CD4-positive, alpha-beta T cell treated with Interleukin-12 subunit alpha and Interleukin-12 subunit beta, for 1 hour (primary cell): Measurements from ENCODE around the gene C1RL.
"Not testable (repeated sequence)": the region's sequence is repeated elsewhere in the genome, so short reads cannot be mapped to it uniquely, and the experiment has no call there.

Experiments used
- DNase-seq: peaks from one replicate; pipeline ENCODE4 v3.0.0-alpha.2; 2020

C1RL gene

DNA sequence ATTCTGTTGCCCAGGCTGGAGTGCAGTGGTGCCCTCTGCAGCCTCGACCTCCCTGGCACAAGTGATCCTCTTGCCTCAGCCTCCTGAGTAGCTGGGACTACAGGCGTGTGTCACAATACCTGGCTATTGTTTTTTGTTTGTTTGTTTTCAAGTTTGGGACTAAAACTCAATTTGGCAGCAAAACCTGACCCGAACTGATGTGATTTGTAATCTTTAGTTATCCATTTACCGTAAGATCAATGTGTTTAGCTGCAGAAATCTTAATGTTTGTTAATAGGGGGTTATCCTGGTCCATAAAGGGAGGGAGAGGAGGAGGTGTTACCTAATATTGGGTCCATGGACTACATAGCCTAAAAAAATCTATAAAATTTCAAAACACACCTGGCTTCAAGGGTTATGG, 49.2 kb downstream of the C1RL start:
- no peak for DNase-seq

DNA sequence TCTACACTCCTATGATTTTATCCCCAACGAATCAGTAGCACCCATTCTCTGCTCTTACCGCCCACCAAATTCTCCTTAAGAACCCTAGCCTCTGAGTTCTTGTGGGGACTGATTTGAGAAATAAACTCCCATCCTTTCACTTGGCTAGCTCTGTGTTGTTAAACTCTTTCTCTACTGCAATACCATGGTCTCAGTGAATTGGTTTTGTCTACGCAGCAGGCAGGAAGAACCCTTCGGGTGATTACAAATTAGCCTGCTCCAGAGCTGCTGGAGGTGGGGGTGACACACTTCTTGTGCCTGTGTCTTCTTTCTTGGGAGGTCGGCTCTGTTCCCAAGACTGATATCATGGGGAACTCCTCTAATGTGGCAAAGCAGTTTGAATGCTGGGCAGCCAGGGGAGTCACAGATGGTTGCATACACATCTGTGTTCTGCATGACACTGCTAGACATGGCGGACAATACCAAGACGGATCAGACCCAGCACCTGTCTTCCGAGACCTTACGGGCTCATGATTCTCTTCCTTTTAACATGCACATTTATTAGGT, 50.1 kb downstream of the C1RL start:
- DNase-seq = no peak

DNA sequence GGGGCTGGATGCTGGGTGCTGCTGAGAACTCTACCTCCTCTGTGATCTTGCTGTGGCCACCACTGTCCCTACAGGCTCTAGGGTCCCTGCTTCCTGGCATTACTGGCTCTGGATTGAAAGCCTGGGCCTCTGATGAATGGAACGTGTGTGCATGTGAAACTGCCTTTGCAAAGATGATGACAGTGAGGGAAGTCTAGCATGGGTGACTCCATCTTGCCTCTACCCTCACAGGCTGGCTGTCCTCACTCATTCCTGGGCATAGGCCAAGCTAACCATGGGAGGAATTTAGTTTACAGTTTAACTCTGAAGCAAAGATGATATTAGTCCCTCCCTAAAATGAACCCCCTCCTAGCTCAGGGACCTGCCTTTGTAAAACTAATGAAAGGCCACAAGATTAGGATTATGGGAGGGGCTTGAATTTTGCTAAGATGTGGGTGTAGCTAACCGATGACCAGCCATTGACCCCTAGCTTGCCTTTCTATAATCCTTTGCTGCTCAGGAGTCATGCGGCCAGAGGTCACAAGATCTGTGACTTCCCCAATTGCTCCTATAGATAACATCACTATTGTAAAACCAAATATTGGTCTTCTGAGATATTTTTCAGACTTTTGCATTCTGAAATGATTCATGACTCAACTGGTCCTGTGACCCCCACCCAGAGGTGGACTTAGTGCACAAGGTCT, 50.7 kb downstream of the C1RL start:
- no peak for DNase-seq

DNA sequence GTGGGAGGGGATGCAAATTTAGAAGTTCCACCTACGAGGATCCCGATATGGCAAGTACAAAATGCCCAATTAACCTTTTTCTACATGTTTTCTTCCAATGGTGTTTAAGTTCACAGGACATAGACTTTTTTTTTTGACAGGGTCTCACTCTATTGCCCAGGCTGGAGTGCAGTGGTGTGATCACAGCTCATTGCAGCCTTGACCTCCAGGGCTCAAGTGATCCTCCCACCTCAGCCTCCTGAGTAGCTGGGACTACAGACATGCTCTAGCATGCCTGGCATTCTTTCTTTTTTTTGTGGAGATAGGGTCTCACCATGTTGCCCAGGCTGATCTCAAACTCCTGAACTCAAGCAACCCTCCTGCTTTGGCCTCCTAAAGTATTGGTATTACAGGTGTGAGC, 53.3 kb downstream of the C1RL start:
- not testable (repeated sequence) for DNase-seq

DNA sequence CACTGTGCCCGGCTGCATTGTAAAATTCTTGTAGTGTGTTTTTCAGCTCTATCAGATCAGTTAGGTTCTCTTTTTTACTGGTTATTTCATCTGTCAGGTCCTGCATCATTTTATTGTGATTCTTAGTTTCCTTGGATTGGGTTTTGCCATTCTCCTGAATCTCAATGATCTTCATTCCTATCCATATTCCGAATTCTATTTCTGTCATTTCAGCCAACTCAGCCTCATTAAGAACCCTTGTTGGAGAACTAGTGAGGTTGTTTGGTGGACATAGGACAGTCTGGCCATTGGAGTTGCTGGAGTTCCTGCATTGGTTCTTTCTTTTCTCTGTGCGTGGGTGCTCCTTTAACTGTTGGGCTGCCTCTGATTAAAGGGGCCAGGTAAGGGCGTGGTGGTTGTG, 54.1 kb downstream of the C1RL start:
- no peak for DNase-seq

DNA sequence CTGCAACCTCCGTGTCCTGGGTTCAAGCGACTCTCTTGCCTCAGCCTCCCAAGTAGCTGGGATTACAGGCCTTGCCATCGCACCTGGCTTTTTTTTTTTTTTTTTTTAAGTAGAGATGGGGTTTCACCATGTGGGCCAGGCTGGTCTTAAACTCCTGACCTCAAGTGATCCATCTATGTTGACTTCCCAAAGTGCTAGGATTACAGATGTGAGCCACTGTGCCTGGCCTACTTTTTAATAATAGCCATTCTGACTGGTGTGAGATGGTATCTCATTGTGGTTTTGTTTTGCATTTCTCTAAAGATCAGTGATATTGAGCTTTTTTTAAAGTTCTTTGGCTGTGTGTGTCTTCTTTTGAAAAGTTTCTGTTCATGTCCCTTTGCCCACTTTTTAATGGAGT, 59.0 kb downstream of the C1RL start:
- not testable (repeated sequence) for DNase-seq

DNA sequence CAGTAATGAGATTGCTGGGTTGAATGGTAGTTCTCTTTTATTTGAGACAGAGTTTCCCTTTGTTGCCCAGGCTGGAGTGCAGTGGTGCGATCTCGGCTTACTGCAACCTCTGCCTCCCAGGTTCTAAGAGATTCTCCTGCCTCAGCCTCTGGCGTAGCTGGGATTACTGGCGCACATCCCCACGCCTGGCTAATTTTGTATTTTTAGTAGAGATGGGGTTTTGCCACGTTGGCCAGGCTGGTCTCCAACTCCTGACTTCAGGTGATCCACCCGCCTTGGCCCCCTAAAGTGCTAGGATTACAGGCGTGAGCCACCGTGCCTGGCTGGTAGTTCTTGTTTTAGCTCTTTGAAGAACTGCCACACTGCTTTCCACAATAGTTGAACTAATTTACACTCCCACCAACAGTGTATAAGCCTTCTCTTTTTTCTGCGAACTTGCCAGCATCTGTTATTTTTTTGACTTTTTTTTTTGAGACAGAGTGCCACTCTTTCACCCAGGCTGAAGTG, 59.5 kb downstream of the C1RL start:
- not testable (repeated sequence) for DNase-seq

DNA sequence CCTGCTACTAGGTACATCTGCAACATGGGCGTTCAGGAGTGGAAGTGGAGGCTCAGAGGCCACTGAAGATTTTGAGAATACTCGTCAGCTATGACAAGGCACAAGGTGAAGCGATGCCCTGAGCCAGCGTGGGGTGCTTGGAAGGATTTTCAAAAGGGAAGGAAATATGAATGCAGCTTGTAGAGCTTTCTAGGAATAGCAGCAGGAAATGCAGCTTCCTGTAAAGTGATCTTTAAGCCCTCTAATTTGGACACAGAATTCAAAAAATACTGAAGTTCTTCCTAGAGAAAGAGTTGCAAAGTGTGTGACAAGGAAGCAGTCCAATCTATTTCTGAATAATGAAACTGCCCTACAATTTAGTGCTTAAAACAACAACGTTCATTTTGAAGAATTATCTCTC, 61.7 kb downstream of the C1RL start:
- no peak for DNase-seq

DNA sequence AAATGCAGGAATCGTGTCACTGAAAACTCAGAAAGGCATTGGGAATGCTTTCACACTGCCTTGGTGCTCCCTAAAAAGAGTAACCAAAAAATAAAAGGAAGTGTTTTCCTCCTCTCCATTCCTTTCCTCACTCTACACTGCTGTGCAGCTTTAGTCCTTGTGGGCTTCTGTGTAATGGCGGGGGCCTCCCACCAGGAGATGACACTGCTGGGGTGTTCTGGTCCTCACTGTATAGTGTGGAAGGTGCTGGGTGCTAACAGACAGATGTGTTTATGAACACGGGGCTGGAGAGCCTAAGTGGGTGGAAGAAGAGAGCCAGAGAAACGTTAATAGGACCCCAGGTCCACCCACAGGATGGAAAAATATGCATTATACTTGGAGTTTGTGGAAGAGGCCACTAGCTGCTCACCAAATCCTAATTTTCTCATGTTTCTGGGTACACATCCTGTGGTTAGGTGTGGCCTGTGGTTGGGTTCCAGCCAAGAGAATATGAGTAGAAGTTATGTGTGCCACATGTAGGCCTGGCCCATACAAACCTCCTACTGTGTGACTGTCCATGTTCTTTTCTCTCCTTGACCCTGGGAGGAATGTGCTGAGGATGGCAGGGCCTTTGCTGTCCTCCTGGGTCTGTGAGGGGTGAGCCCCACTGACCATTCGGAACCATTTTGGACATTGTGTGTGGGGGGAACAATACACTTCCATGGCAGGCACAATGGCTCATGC, 62.5 kb downstream of the C1RL start:
- no peak for DNase-seq

DNA sequence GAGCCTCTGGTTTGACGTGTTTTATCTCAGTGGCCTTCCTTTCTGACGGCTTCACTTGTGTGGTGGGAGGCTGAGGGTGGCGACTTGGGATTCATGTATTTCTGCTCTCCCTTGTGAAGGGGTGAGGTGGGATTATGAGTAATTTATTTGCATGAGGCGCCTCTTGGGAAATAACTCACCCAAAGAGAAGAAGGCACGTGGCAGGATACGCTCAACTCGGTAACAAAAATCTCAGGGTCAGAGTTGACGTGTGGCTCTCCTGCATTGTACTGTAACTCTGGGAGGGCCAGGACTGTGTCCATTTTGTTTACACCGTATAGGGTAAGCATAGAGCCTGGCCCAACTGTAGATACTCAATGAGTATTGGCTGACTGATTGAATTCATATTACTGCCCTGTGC, 63.1 kb downstream of the C1RL start:
- no peak for DNase-seq
